Smooth muscle cell (in vitro differentiated cells): ENCODE measurements around the gene FDXACB1. TPM values are rescaled to one million over a fixed set of nuclear protein-coding genes. Genes with fewer than 3 reads are reported as not detected.

Source experiments
- DNase-seq: peaks from one replicate; lab custom pipeline; 2025; ENCODE audit not compliant: unreplicated experiment; lab: John Stamatoyannopoulos, UW
- H2AFZ ChIP-seq: fragments of 200-600 bp; sonication (generic); 2 replicates; pipeline ENCODE4 v1.6.0; 2016; ENCODE audit warnings: antibody characterized with exemption, low read depth, mild to moderate bottlenecking
- H3F3A ChIP-seq: fragments of 200-600 bp; sonication (generic); 2 replicates; pipeline ENCODE4 v1.6.0; 2017; ENCODE audit warnings: antibody characterized with exemption, low read depth
- H3K27ac ChIP-seq: fragments of 200-600 bp; sonication (generic); 2 replicates; pipeline ENCODE4 v1.5.1; 2016; ENCODE audit warnings: low read depth, mild to moderate bottlenecking
- H3K27me3 ChIP-seq: fragments of 200-600 bp; sonication (generic); 2 replicates; pipeline ENCODE4 v1.6.1; 2016; ENCODE audit warnings: low read depth, mild to moderate bottlenecking
- H3K36me3 ChIP-seq: fragments of 200-600 bp; sonication (generic); 2 replicates; pipeline ENCODE4 v1.5.1; 2016; ENCODE audit warnings: low read depth
- H3K4me1 ChIP-seq: fragments of 200-600 bp; sonication (generic); 2 replicates; pipeline ENCODE4 v1.5.1; 2016; ENCODE audit warnings: low read depth
- H3K4me2 ChIP-seq: fragments of 200-600 bp; sonication (generic); 2 replicates; pipeline ENCODE4 v1.6.0; 2016; ENCODE audit warnings: mild to moderate bottlenecking
- H3K4me3 ChIP-seq: fragments of 200-600 bp; sonication (generic); 2 replicates; pipeline ENCODE4 v1.5.1; 2016; ENCODE audit warnings: mild to moderate bottlenecking
- H3K79me2 ChIP-seq: fragments of 200-600 bp; sonication (generic); 2 replicates; pipeline ENCODE4 v1.6.0; 2016; ENCODE audit warnings: low read depth, mild to moderate bottlenecking
- H3K9ac ChIP-seq: fragments of 200-600 bp; sonication (generic); 2 replicates; pipeline ENCODE4 v1.6.0; 2016; ENCODE audit warnings: low read depth
- H3K9me3 ChIP-seq: fragments of 200-600 bp; sonication (generic); replicated peaks from 2 replicates; pipeline ENCODE4 v1.5.1; 2016; ENCODE audit warnings: low read depth
- H4K20me1 ChIP-seq: fragments of 200-600 bp; sonication (generic); 2 replicates; pipeline ENCODE4 v1.6.0; 2016; ENCODE audit warnings: low read depth
- CTCF ChIP-seq: fragments of 200-600 bp; sonication (generic); IDR thresholded peaks from 2 replicates; pipeline ENCODE4 v1.5.1; 2017; ENCODE audit warnings: borderline replicate concordance, mild to moderate bottlenecking, antibody characterized with exemption; ENCODE audit not compliant: insufficient read depth, poor library complexity, severe bottlenecking
- WGBS: methylation state at CpG from one replicate; pipeline ENCODE4 v1.1.7; 2016; ENCODE audit warnings: low lambda C conversion rate; 5-methylcytosine and 5-hydroxymethylcytosine counted together
- polyA plus RNA-seq: library from polyadenylated mRNA; unstranded; fragments of >200 nt; fragmentation: Nextera tagmentation; extraction: Ambion mirVana; gene quantifications from 2 replicates; pipeline ENCODE4 v1.2.1, GENCODE V29; 2016
- total RNA-seq: library from RNA; depleted of rRNA; stranded (reverse); fragments of >200 nt; gene quantifications from 2 replicates; pipeline ENCODE4 v1.2.3, GENCODE V29; 2014

Gene FDXACB1
- total and polyA plus RNA-seq, 2 experiments from 2014 or later = 2.1 TPM

- WGBS = 88% methylated on average over 3 of the region's 3 CpGs
- no peaks in the 10 kb centered on the region for H3K9me3 ChIP-seq
- no peak overlapping the region for H3K4me3 ChIP-seq
- DNase-seq = no peak
- TF ChIP-seq CTCF = no peak
- H3K79me2 ChIP-seq = no peaks in the 10 kb centered on the region
- H3K27me3 ChIP-seq = no peaks in the 10 kb centered on the region
- H3K36me3 ChIP-seq = peaks cover 9% of the 10 kb centered on the region
- H3K27ac ChIP-seq = no peak overlapping the region
- H3F3A ChIP-seq = no peaks in the 10 kb centered on the region
- H3K9ac ChIP-seq = no peak overlapping the region
- no peak overlapping the region for H3K4me2 ChIP-seq
- H3K4me1 ChIP-seq = peaks cover under 1% of the 10 kb centered on the region
- H2AFZ ChIP-seq = no peak overlapping the region
- no peaks in the 10 kb centered on the region for H4K20me1 ChIP-seq
Measured at GRCh38 chr11:111834432-111835163, 44.4 kb downstream of the FDXACB1 start.

GRCh38 chr11:111833524-111833923, 45.4 kb downstream of the FDXACB1 start:
- no peaks in the 10 kb centered on the region for H4K20me1 ChIP-seq
- H3K79me2 ChIP-seq = no peaks in the 10 kb centered on the region
- WGBS = 76% methylated on average over 4 of the region's 4 CpGs
- no peaks in the 10 kb centered on the region for H3K27me3 ChIP-seq
- H2AFZ ChIP-seq = no peak overlapping the region
- peaks cover 9% of the 10 kb centered on the region for H3K36me3 ChIP-seq
- no peak for TF ChIP-seq CTCF
- H3K9ac ChIP-seq = no peak overlapping the region
- H3F3A ChIP-seq = no peaks in the 10 kb centered on the region
- no peak overlapping the region for H3K27ac ChIP-seq
- no peaks in the 10 kb centered on the region for H3K9me3 ChIP-seq
- H3K4me1 ChIP-seq = no peaks in the 10 kb centered on the region
- no peak overlapping the region for H3K4me2 ChIP-seq
- DNase-seq = no peak
- H3K4me3 ChIP-seq = no peak overlapping the region

- no peak overlapping the region for H3K4me2 ChIP-seq
Measured at GRCh38 chr11:111829185-111829968, 49.6 kb downstream of the FDXACB1 start.

More at GRCh38 chr11:111829185-111829968, 49.6 kb downstream of the FDXACB1 start:
- H3K27ac ChIP-seq = no peak overlapping the region
- TF ChIP-seq CTCF = no peak
- no peak overlapping the region for H3K4me3 ChIP-seq
- H3F3A ChIP-seq = no peaks in the 10 kb centered on the region
- no peaks in the 10 kb centered on the region for H3K79me2 ChIP-seq
- H4K20me1 ChIP-seq = no peaks in the 10 kb centered on the region
- no peaks in the 10 kb centered on the region for H3K9me3 ChIP-seq
- H3K27me3 ChIP-seq = no peaks in the 10 kb centered on the region
- DNase-seq = no peak
- no peak overlapping the region for H3K9ac ChIP-seq
- no peak overlapping the region for H2AFZ ChIP-seq
- no peaks in the 10 kb centered on the region for H3K4me1 ChIP-seq
- WGBS = 92% methylated on average over 5 of the region's 5 CpGs
- peaks cover 3% of the 10 kb centered on the region for H3K36me3 ChIP-seq
